HUES64 (cell line): Measurements from ENCODE around the gene GTF2IRD1.
A peak's percentile ranks its signal among the peaks of the same experiment; 100 is the strongest.
"Not testable (repeated sequence)": the region's sequence is repeated elsewhere in the genome, so short reads cannot be mapped to it uniquely, and the experiment has no call there.

ENCODE experiments used
- H3K27ac ChIP-seq: 2 replicates; pipeline ENCODE4 v1.7.0; 2013; ENCODE audit warnings: low read depth, low read length, inconsistent platforms
- H3K27me3 ChIP-seq: 2 replicates; pipeline ENCODE4 v1.6.1; 2013; ENCODE audit warnings: mild to moderate bottlenecking, low read length; ENCODE audit not compliant: insufficient read depth
- H3K36me3 ChIP-seq: 2 replicates; pipeline ENCODE4 v1.6.1; 2013; ENCODE audit warnings: mild to moderate bottlenecking, low read length; ENCODE audit not compliant: insufficient read depth
- H3K4me1 ChIP-seq: 2 replicates; pipeline ENCODE4 v1.6.1; 2013; ENCODE audit warnings: mild to moderate bottlenecking, low read length, moderate library complexity; ENCODE audit not compliant: insufficient read depth
- H3K4me3 ChIP-seq: 2 replicates; pipeline ENCODE4 v1.5.1; 2013; ENCODE audit warnings: mild to moderate bottlenecking, low read length, moderate library complexity
- H3K9ac ChIP-seq: 2 replicates; pipeline ENCODE4 v1.6.1; 2013; ENCODE audit warnings: mild to moderate bottlenecking, low read depth, low read length
- H3K9me3 ChIP-seq: 2 replicates; pipeline ENCODE4 v1.6.1; 2013; ENCODE audit warnings: low read depth, low read length; ENCODE audit not compliant: insufficient read depth
- WGBS: fragments of 150-250, 120-280 bp; methylation state at CpG from one replicate; pipeline ENCODE4 v1.1.7; 2013; ENCODE audit warnings: missing lambda C conversion rate; 5-methylcytosine and 5-hydroxymethylcytosine counted together

GTF2IRD1 gene

GRCh38 chr7:74414595-74415333, 38.9 kb upstream of the GTF2IRD1 start:
- not testable (repeated sequence) for H3K27ac ChIP-seq, H3K9ac ChIP-seq, H3K4me1 ChIP-seq, H3K9me3 ChIP-seq, H3K4me3 ChIP-seq, H3K36me3 ChIP-seq, H3K27me3 ChIP-seq
- 98% methylated on average over 4 of the region's 7 CpGs for WGBS

- WGBS: 32% methylated on average over 16 of the region's 16 CpGs
- Histone ChIP-seq H3K4me3 (no peak overlapping the region), H3K9me3 (no peaks in the 10 kb centered on the region), H3K36me3 (no peaks in the 10 kb centered on the region), H3K9ac (no peak overlapping the region), H3K27ac (no peak overlapping the region), H3K4me1 (no peaks in the 10 kb centered on the region), H3K27me3 (no peaks in the 10 kb centered on the region)
These were observed 36.2 kb upstream of the GTF2IRD1 start for GRCh38 chr7:74417419-74417971.

- WGBS: 90% methylated on average over 8 of the region's 8 CpGs
- Histone ChIP-seq H3K27ac (no peak overlapping the region), H3K9ac (no peak overlapping the region), H3K4me3 (no peak overlapping the region), H3K36me3 (no peaks in the 10 kb centered on the region), H3K9me3 (no peaks in the 10 kb centered on the region), H3K27me3 (no peaks in the 10 kb centered on the region), H3K4me1 (no peaks in the 10 kb centered on the region)
These were observed 35.6 kb upstream of the GTF2IRD1 start for GRCh38 chr7:74418076-74418475.

GRCh38 chr7:74418538-74418937, 35.2 kb upstream of the GTF2IRD1 start:
- WGBS: 85% methylated on average over 10 of the region's 10 CpGs
- no peaks in the 10 kb centered on the region for H3K4me1 ChIP-seq
- H3K9me3 ChIP-seq: no peaks in the 10 kb centered on the region
- no peak overlapping the region for H3K27ac ChIP-seq
- no peak overlapping the region for H3K9ac ChIP-seq
- H3K27me3 ChIP-seq: no peaks in the 10 kb centered on the region
- no peak overlapping the region for H3K4me3 ChIP-seq
- H3K36me3 ChIP-seq: no peaks in the 10 kb centered on the region

- not testable (repeated sequence) for H3K27me3 ChIP-seq, H3K9me3 ChIP-seq, H3K4me3 ChIP-seq, H3K36me3 ChIP-seq, H3K27ac ChIP-seq, H3K4me1 ChIP-seq, H3K9ac ChIP-seq
- 75% methylated on average over 4 of the region's 4 CpGs for WGBS
These were observed 34.5 kb upstream of the GTF2IRD1 start for GRCh38 chr7:74419232-74419631.

- Histone ChIP-seq H3K4me1 (no peaks in the 10 kb centered on the region), H3K4me3 (no peak overlapping the region), H3K9me3 (no peaks in the 10 kb centered on the region), H3K9ac (no peak overlapping the region), H3K36me3 (no peaks in the 10 kb centered on the region), H3K27ac (no peak overlapping the region), H3K27me3 (no peaks in the 10 kb centered on the region)
- WGBS: 93% methylated on average over 4 of the region's 4 CpGs
These were observed 33.7 kb upstream of the GTF2IRD1 start for GRCh38 chr7:74420006-74420405.

GRCh38 chr7:74424291-74424880, 29.3 kb upstream of the GTF2IRD1 start:
- peaks cover 6% of the 10 kb centered on the region; the same call in 1 of the 2 replicates for H3K4me1 ChIP-seq
- H3K27ac ChIP-seq: no peak overlapping the region
- no peaks in the 10 kb centered on the region for H3K9me3 ChIP-seq
- no peaks in the 10 kb centered on the region for H3K27me3 ChIP-seq
- H3K9ac ChIP-seq: no peak overlapping the region
- WGBS: 93% methylated on average over 9 of the region's 10 CpGs
- H3K4me3 ChIP-seq: no peak overlapping the region
- no peaks in the 10 kb centered on the region for H3K36me3 ChIP-seq

- Histone ChIP-seq H3K9me3 (no peaks in the 10 kb centered on the region), H3K36me3 (no peaks in the 10 kb centered on the region), H3K27ac (no peak overlapping the region), H3K4me1 (peaks cover 12% of the 10 kb centered on the region), H3K4me3 (no peak overlapping the region), H3K27me3 (no peaks in the 10 kb centered on the region), H3K9ac (no peak overlapping the region)
- 87% methylated on average over 4 of the region's 4 CpGs for WGBS
These were observed 25.7 kb upstream of the GTF2IRD1 start for GRCh38 chr7:74428023-74428422.

- no peaks in the 10 kb centered on the region for H3K27me3 ChIP-seq
- H3K4me1 ChIP-seq: peaks cover 12% of the 10 kb centered on the region
- H3K27ac ChIP-seq: peak overlapping the region; percentile 17; the same call in 1 of the 2 replicates
- H3K9ac ChIP-seq: no peak overlapping the region
- no peak overlapping the region for H3K4me3 ChIP-seq
- H3K9me3 ChIP-seq: no peaks in the 10 kb centered on the region
- H3K36me3 ChIP-seq: no peaks in the 10 kb centered on the region
- 17% methylated on average over 14 of the region's 17 CpGs for WGBS
These were observed 24.5 kb upstream of the GTF2IRD1 start for GRCh38 chr7:74429153-74429747.

- H3K4me3 ChIP-seq, H3K27me3 ChIP-seq, H3K36me3 ChIP-seq, H3K9ac ChIP-seq, H3K9me3 ChIP-seq, H3K27ac ChIP-seq: not testable (repeated sequence)
- peaks cover 12% of the 10 kb centered on the region for H3K4me1 ChIP-seq
- WGBS: 80% methylated on average over 9 of the region's 9 CpGs
These were observed 23.3 kb upstream of the GTF2IRD1 start for GRCh38 chr7:74430409-74430808.

- Histone ChIP-seq H3K4me1 (peaks cover 12% of the 10 kb centered on the region), H3K27me3 (no peaks in the 10 kb centered on the region), H3K27ac (0 out of 2 replicates have a peak overlapping the region, but pooled peaks have one; percentile 5), H3K4me3 (no peak overlapping the region), H3K9ac (no peak overlapping the region), H3K9me3 (no peaks in the 10 kb centered on the region), H3K36me3 (no peaks in the 10 kb centered on the region)
- WGBS: 36% methylated on average over 11 of the region's 12 CpGs
These were observed 22.7 kb upstream of the GTF2IRD1 start for GRCh38 chr7:74430961-74431466.
